HepG2 (cell line): ENCODE data around the gene TMEM116. TPM values are rescaled to one million over a fixed set of nuclear protein-coding genes. Genes with fewer than 3 reads are reported as not detected.

Source experiments
- ATAC-seq: fragments of 200-7000 bp; cut with Tn5 transposase; 3 replicates; pipeline ENCODE4 v1.9.1; 2020; ENCODE audit warnings: mild to moderate bottlenecking, moderate library complexity
- BruUV-seq: library from RNA; stranded (reverse); fragments of 400-500 nt; replicated peaks from 2 replicates; lab custom pipeline; 2021; lab: Mats Ljungman, UMichigan
- CTCF ChIA-PET: fragments of 300-600 bp; formaldehyde crosslinking; extraction: SDS; loops from one replicate; lab custom pipeline; 2021; ENCODE audit warnings: low total read pairs, inconsistent platforms, low intra/inter-chr PET ratio; lab: Yijun Ruan, JAX
- POLR2A ChIA-PET: fragments of 350-600 bp; sonication (Branson Sonifier 250); formaldehyde crosslinking; loops from one replicate; lab custom pipeline; 2020; ENCODE audit warnings: antibody characterized with exemption, inconsistent platforms; lab: Yijun Ruan, JAX
- DNase-seq: peaks from one replicate; pipeline ENCODE4 v3.0.0-alpha.2; 2015; ENCODE audit warnings: low spot score
- FAIRE-seq: peaks from 3 replicates; lab custom pipeline; 2011; peaks lifted over from hg19 to GRCh38; lab: Jason Lieb, UNC
- H2AFZ ChIP-seq: one replicate; pipeline ENCODE4 v1.6.1; 2011; ENCODE audit warnings: low read length, inconsistent platforms
- H3K27ac ChIP-seq: fragments of 300-600 bp; 3 replicates; pipeline ENCODE4 v1.8.0; 2011; ENCODE audit warnings: mixed run types, mild to moderate bottlenecking, mixed read lengths, low read length, inconsistent platforms; ENCODE audit not compliant: insufficient read depth; ENCODE audit errors: extremely low read length
- H3K27me3 ChIP-seq, 2 experiments: fragments of 200-600 bp in 1 of 2; 2 replicates in 1 of 2; 3 replicates in 1 of 2; pipeline versions ENCODE4 v1.6.0 to v1.8.0; 2011; ENCODE audit warnings: low read length in 2 of 2, mild to moderate bottlenecking in 2 of 2, moderate library complexity in 2 of 2, inconsistent platforms in 1 of 2; ENCODE audit not compliant: insufficient read depth in 2 of 2, control insufficient read depth in 1 of 2
- H3K36me3 ChIP-seq, 2 experiments: fragments of 200-600 bp in 1 of 2; replicated peaks in 1 of 2; 2 replicates in 1 of 2; 3 replicates in 1 of 2; pipeline versions ENCODE4 v1.5.1 to v1.8.0; 2011; ENCODE audit warnings: low read length in 2 of 2, inconsistent platforms in 1 of 2; ENCODE audit not compliant: insufficient read depth in 2 of 2, control insufficient read depth in 1 of 2
- H3K4me1 ChIP-seq: 2 replicates; pipeline ENCODE4 v1.5.1; 2012; ENCODE audit warnings: low read length, inconsistent platforms; ENCODE audit not compliant: insufficient read depth
- H3K4me2 ChIP-seq: 2 replicates; pipeline ENCODE4 v1.6.0; 2011; ENCODE audit warnings: low read depth, low read length, inconsistent platforms
- H3K4me3 ChIP-seq, 3 experiments: fragments of 200-600 bp in 1 of 3; sonication (generic), shearing (Covaris generic) in 1 of 3; replicated peaks in 1 of 3; 2 replicates each; pipeline ENCODE4 v1.5.1; 2011 to 2016; ENCODE audit warnings: low read length in 3 of 3, inconsistent platforms in 2 of 3, low read depth in 2 of 3, mild to moderate bottlenecking in 2 of 3, control low read depth in 1 of 3, mixed read lengths in 1 of 3; ENCODE audit not compliant: insufficient read depth in 1 of 3
- H3K79me2 ChIP-seq: one replicate; pipeline ENCODE4 v1.6.1; 2011; ENCODE audit warnings: low read length, inconsistent platforms; ENCODE audit not compliant: insufficient read depth
- H3K9ac ChIP-seq: 2 replicates; pipeline ENCODE4 v1.6.0; 2011; ENCODE audit warnings: mild to moderate bottlenecking, low read depth, low read length, inconsistent platforms; ENCODE audit not compliant: insufficient read depth
- H3K9me3 ChIP-seq: 2 replicates; pipeline ENCODE4 v1.5.1; 2012; ENCODE audit warnings: mild to moderate bottlenecking, low read length
- H4K20me1 ChIP-seq: 2 replicates; pipeline ENCODE4 v1.6.0; 2011; ENCODE audit warnings: inconsistent platforms, mild to moderate bottlenecking, low read length, moderate library complexity; ENCODE audit not compliant: insufficient read depth
- CCAR2 ChIP-seq: fragments of 200-400 bp; formaldehyde crosslinking; optimal IDR thresholded peaks from 2 replicates; pipeline ENCODE3; 2018; ENCODE audit warnings: low read depth, mild to moderate bottlenecking, low read length, moderate library complexity
- CSRNP1 ChIP-seq: sonication (generic); formaldehyde crosslinking; IDR thresholded peaks from 2 replicates; pipeline ENCODE4 v1.8.1; 2023; ENCODE audit warnings: mild to moderate bottlenecking, missing genetic modification reagents
- DNMT1 ChIP-seq: sonication (generic); formaldehyde crosslinking; IDR thresholded peaks from 2 replicates; pipeline ENCODE4 v1.5.1; 2020; ENCODE audit warnings: mild to moderate bottlenecking, missing genetic modification reagents
- DPF2 ChIP-seq: sonication (generic); formaldehyde crosslinking; IDR thresholded peaks from 2 replicates; pipeline ENCODE4 v1.4.0; 2020; ENCODE audit warnings: mild to moderate bottlenecking, low read depth, missing genetic modification reagents, borderline replicate concordance
- FOXJ3 ChIP-seq: sonication (generic); formaldehyde crosslinking; IDR thresholded peaks from 2 replicates; pipeline ENCODE4 v1.4.0; 2020; ENCODE audit warnings: missing genetic modification reagents, mild to moderate bottlenecking, borderline replicate concordance
- RBM22 ChIP-seq: fragments of 200-400 bp; formaldehyde crosslinking; optimal IDR thresholded peaks from 2 replicates; pipeline ENCODE3; 2017; ENCODE audit warnings: mild to moderate bottlenecking, low read length, moderate library complexity
- ZBTB4 ChIP-seq: sonication (generic); formaldehyde crosslinking; IDR thresholded peaks from 2 replicates; pipeline ENCODE4 v1.4.0; 2020; ENCODE audit warnings: missing genetic modification reagents, mild to moderate bottlenecking, borderline replicate concordance
- ZFP36L1 ChIP-seq: sonication (generic); formaldehyde crosslinking; IDR thresholded peaks from 2 replicates; pipeline ENCODE4 v1.8.0; 2022; ENCODE audit warnings: mild to moderate bottlenecking, missing genetic modification reagents, moderate library complexity
- ZSCAN12 ChIP-seq: sonication (generic); formaldehyde crosslinking; IDR thresholded peaks from 2 replicates; pipeline ENCODE4 v1.9.0; 2021; ENCODE audit warnings: mild to moderate bottlenecking, missing genetic modification reagents
- WGBS: methylation state at CpG from one replicate; pipeline ENCODE4 v1.1.6; 2017; ENCODE audit warnings: low lambda C conversion rate; 5-methylcytosine and 5-hydroxymethylcytosine counted together
- in situ Hi-C: cut with HindIII; loops from 2 replicates; pipeline ENCODE4 v1.10.0; 2017; ENCODE audit warnings: low pct_unique_long_range_greater_than_20kb; ENCODE audit not compliant: extremely low pct_ligation_motif_present
- intact Hi-C: fragments of 100-400 bp; cut with micrococcal nuclease; formaldehyde crosslinking; loops from one replicate; pipeline ENCODE4 v1.10.0; 2022; ENCODE audit not compliant: unreplicated experiment
- polyA plus RNA-seq, 8 experiments: library from polyadenylated mRNA; depleted of rRNA in 3 of 8; stranded (reverse) in 7 of 8; unstranded in 1 of 8; fragments of >200 nt; fragmentation: Illumina TruSeq in 4 of 8; extraction: Trizol in 4 of 8; gene quantifications; 2 replicates each; pipeline versions ENCODE4 v1.2.1 to v1.2.3, GENCODE V29; 2011 to 2016; ENCODE audit warnings: low read depth in 4 of 8, missing spikeins in 1 of 8, mixed read lengths in 1 of 8; ENCODE audit not compliant: insufficient read depth in 1 of 8
- total RNA-seq, 5 experiments: library from RNA; depleted of rRNA; stranded (reverse); fragments of >200 nt; fragmentation: Illumina TruSeq; extraction: Trizol; gene quantifications; 2 replicates each; pipeline ENCODE4 v1.2.3, GENCODE V29; 2016; ENCODE audit warnings: low read depth in 1 of 5

Gene TMEM116
- total and polyA plus RNA-seq, 2 of the 13 experiments (the other 11 are each of a cell fraction or from before 2014, with no cell fraction given), result 14.0 to 17.8 TPM

DNA sequence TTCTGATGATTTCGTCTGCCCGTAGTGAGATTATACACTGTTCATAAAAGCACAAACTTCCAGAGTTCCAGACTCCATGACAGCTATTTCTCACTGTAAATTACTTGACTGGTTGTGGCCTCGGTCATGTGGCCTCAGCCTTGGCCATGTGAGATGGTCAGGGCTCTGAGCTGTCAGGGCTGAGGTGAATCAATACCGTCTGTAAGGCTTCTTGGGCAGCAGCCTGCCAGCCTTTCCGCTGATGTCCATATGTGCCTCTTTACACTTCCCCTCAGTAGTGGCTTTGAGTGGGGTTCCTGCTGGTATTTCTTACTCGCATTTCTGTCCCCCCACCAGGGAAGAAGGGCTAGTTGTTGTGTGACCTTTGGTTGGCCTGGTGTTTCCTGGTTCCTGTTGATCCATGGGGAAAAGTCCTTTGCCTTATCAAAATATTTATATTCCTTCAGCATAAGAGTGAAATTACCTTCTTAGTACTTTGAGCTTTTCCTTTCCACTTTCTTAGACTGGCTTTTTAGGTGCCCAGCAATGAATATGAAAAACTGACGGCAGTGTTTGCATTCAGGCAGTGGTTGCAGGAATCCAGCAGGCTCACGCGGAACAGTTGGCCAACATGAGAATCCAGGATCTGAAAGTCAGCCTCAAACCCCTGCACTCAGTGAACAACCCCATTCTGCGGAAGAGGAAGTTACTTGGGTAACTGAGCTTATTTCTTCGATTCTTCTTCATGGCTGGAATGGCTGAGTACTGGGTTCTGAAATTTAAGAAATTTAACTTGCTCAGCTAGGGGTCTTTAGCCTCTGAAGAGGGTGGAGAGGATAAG is 124.8 kb downstream of the TMEM116 start:
- no TSS peak for BruUV-seq
- Histone ChIP-seq H3K27me3 (no peaks in the 10 kb centered on the region), H3K4me1 (no peaks in the 10 kb centered on the region), H3K79me2 (no peaks in the 10 kb centered on the region), H2AFZ (no peak overlapping the region), H3K36me3 (peaks cover 37 to 89% of the 10 kb centered on the region in 2 experiments), H3K9me3 (no peaks in the 10 kb centered on the region), H3K27ac (no peak overlapping the region), H4K20me1 (no peaks in the 10 kb centered on the region), H3K4me2 (no peak overlapping the region), H3K9ac (no peak overlapping the region), H3K4me3 (no peak overlapping the region)
- DNase-seq, result no peak
- POLR2A ChIA-PET, result no interaction called here
- CTCF ChIA-PET, result no interaction called here
- intact Hi-C loops (no loop called here), in situ Hi-C loops (no loop called here)
- FAIRE-seq, result no peak
- WGBS, result 96% methylated on average over 11 of the region's 11 CpGs
- TF ChIP-seq DNMT1 (CRISPR knock-in tag) (no peak), RBM22 (peak; percentile 60)
- ATAC-seq, result no peak

DNA sequence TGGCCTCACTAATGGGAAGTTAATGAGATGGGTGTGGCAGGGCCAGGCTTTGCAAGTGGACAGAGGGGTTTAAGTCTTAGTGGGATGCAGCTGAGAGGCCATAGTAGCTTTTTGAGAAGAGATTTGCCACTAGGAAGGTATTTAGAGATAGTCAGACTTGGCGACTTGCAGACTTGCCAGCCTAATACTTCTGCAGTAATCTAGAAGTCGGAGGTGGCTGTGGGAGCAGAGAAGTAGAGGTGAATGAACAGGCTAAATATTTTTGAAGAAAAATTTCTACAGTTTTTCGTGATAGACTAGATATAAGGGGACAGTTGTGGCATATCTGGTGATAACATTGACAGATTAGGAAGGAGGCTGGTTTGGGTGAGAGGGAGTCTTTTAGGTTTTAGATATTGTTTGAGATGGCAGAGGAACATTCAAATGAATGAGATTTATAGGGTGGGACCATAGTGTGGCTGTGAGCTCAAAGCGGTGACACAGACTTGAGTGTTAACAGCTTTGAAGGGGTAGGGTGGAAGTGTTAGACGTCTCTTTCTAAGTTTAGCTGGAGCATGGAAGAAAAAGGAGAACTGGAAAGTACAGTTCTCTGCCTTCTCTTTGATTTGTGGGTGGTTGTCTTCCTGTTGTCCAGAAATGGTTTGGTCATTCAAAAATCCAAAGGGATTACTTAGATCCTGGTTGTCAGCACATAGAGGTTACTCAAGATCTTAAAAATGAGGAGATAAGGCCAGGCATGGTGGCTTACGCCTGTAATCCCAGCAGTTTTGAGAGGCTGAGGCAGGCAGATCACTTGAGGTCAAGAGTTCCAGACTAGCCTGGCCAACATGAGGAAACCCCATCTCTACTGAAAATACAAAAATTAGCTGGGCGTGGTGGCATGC is 126.1 kb downstream of the TMEM116 start:
- DNase-seq (no peak), ATAC-seq (no peak), FAIRE-seq (no peak)
- no peaks in the 10 kb centered on the region for H3K9me3 ChIP-seq
- intact Hi-C loops (no loop called here), in situ Hi-C loops (no loop called here)
- CTCF ChIA-PET, result no interaction called here
- BruUV-seq, result no TSS peak
- no peak overlapping the region for H3K4me2 ChIP-seq
- no peaks in the 10 kb centered on the region for H4K20me1 ChIP-seq
- no peaks in the 10 kb centered on the region for H3K4me1 ChIP-seq
- no peaks in the 10 kb centered on the region for H3K79me2 ChIP-seq
- H3K9ac ChIP-seq, result no peak overlapping the region
- POLR2A ChIA-PET, result no interaction called here
- WGBS, result 99% methylated on average over 7 of the region's 7 CpGs
- H3K4me3 ChIP-seq, result no peak overlapping the region
- H3K36me3 ChIP-seq, result peaks cover 40 to 86% of the 10 kb centered on the region in 2 experiments
- no peak overlapping the region for H3K27ac ChIP-seq
- no peaks in the 10 kb centered on the region for H3K27me3 ChIP-seq
- H2AFZ ChIP-seq, result no peak overlapping the region
- TF ChIP-seq CSRNP1 (CRISPR knock-in tag) (no peak), CCAR2 (no peak), ZBTB4 (no peak), DPF2 (CRISPR knock-in tag) (no peak), ZFP36L1 (CRISPR knock-in tag) (no peak), ZSCAN12 (no peak), FOXJ3 (CRISPR knock-in tag) (no peak)
